Hepatocyte (in vitro differentiated cells): ENCODE measurements around the gene COX7A2.

ENCODE experiments used
- CTCF ChIP-seq: fragments of 200-600 bp; sonication (generic); IDR thresholded peaks from 2 replicates; pipeline ENCODE4 v1.5.1; 2016; ENCODE audit warnings: antibody characterized with exemption, mild to moderate bottlenecking; ENCODE audit not compliant: poor library complexity
- EZH2 ChIP-seq: fragments of 200-600 bp; sonication (generic); IDR thresholded peaks from 2 replicates; pipeline ENCODE4 v1.6.1; 2016; ENCODE audit warnings: antibody characterized with exemption, mild to moderate bottlenecking, borderline replicate concordance
- EZH2phosphoT487 ChIP-seq: fragments of 200-600 bp; sonication (generic); IDR thresholded peaks from one replicate; pipeline ENCODE4 v1.6.1; 2018; ENCODE audit warnings: antibody characterized with exemption, mild to moderate bottlenecking, low read depth, moderate library complexity; ENCODE audit not compliant: unreplicated experiment, severe bottlenecking

GRCh38 chr6:75272145-75272840 lies 28.7 kb upstream of the COX7A2 start:
- no peak for TF ChIP-seq CTCF
- no peak for TF ChIP-seq EZH2
- no peak for TF ChIP-seq EZH2phosphoT487
